H1 (cell line): ENCODE measurements around the gene ADGRL3. TPM values are rescaled to one million over a fixed set of nuclear protein-coding genes. Genes with fewer than 3 reads are reported as not detected.

Source experiments
- CTCF ChIA-PET: fragments of 300-600 bp; sonication (Branson Sonifier 250); formaldehyde crosslinking; loops from one replicate; lab custom pipeline; 2021; ENCODE audit not compliant: partially characterized antibody; lab: Charles Lee
- POLR2A ChIA-PET: fragments of 300-600 bp; sonication (Branson Sonifier 250); formaldehyde crosslinking; loops from one replicate; lab custom pipeline; 2021; ENCODE audit warnings: inconsistent platforms; ENCODE audit not compliant: partially characterized antibody; lab: Charles Lee
- DNase-seq, 2 experiments: peaks; one replicate each; pipeline versions ENCODE4 v3.0.0 to v3.0.0-alpha.2; 2010 to 2022; ENCODE audit warnings: low spot score in 2 of 2, low read depth in 1 of 2, mixed read lengths in 1 of 2
- FAIRE-seq: peaks from 2 replicates; lab custom pipeline; 2011; peaks lifted over from hg19 to GRCh38; lab: Jason Lieb, UNC
- H2AFZ ChIP-seq: 2 replicates; pipeline ENCODE4 v1.8.1; 2012; ENCODE audit warnings: low read length, inconsistent platforms
- H2AK5ac ChIP-seq: 2 replicates; pipeline ENCODE4 v1.6.1; 2013; ENCODE audit warnings: low read depth, low read length
- H2BK120ac ChIP-seq: replicated peaks from 2 replicates; pipeline ENCODE3; 2013; ENCODE audit warnings: low read depth, low read length, inconsistent platforms
- H2BK12ac ChIP-seq: 2 replicates; pipeline ENCODE4 v1.6.1; 2013; ENCODE audit warnings: low read depth, low read length
- H2BK15ac ChIP-seq: 2 replicates; pipeline ENCODE4 v1.6.1; 2013; ENCODE audit warnings: low read length
- H2BK20ac ChIP-seq: 2 replicates; pipeline ENCODE4 v1.6.1; 2013; ENCODE audit warnings: low read length
- H2BK5ac ChIP-seq: 2 replicates; pipeline ENCODE4 v1.6.1; 2013; ENCODE audit warnings: low read depth, low read length
- H3K14ac ChIP-seq: 2 replicates; pipeline ENCODE4 v1.6.1; 2013; ENCODE audit warnings: inconsistent platforms; ENCODE audit not compliant: insufficient read length
- H3K18ac ChIP-seq: 2 replicates; pipeline ENCODE4 v1.6.1; 2013; ENCODE audit warnings: low read length; ENCODE audit errors: extremely low read depth
- H3K23ac ChIP-seq: 2 replicates; pipeline ENCODE4 v1.6.1; 2013; ENCODE audit warnings: inconsistent platforms; ENCODE audit not compliant: insufficient read length
- H3K23me2 ChIP-seq: 2 replicates; pipeline ENCODE4 v1.6.1; 2013; ENCODE audit warnings: low read depth, low read length
- H3K27ac ChIP-seq: 2 replicates; pipeline ENCODE4 v1.6.1; 2011; ENCODE audit warnings: low read depth, low read length, inconsistent platforms
- H3K27me3 ChIP-seq, 4 experiments: replicated peaks in 1 of 4; 1 replicate in 1 of 4; 2 replicates in 3 of 4; pipeline versions ENCODE4 v1.6.1 to v1.8.1; 2011 to 2013; ENCODE audit warnings: low read length in 3 of 4, mild to moderate bottlenecking in 3 of 4, inconsistent platforms in 2 of 4, mixed read lengths in 2 of 4, moderate library complexity in 1 of 4; ENCODE audit not compliant: control insufficient read depth in 3 of 4, insufficient read depth in 3 of 4; ENCODE audit errors: extremely low read depth in 1 of 4
- H3K36me3 ChIP-seq, 4 experiments: 2 replicates each; pipeline versions ENCODE4 v1.6.1 to v1.8.1; 2011 to 2013; ENCODE audit warnings: mild to moderate bottlenecking in 4 of 4, low read length in 3 of 4, moderate library complexity in 2 of 4, control low read depth in 1 of 4, inconsistent platforms in 1 of 4; ENCODE audit not compliant: insufficient read depth in 4 of 4, control insufficient read depth in 2 of 4
- H3K4ac ChIP-seq: replicated peaks from 2 replicates; pipeline ENCODE3; 2013; ENCODE audit warnings: low read length, low read depth, mixed read lengths, inconsistent platforms; ENCODE audit not compliant: insufficient read length
- H3K4me1 ChIP-seq, 4 experiments: replicated peaks in 1 of 4; 1 replicate in 1 of 4; 2 replicates in 3 of 4; pipeline versions ENCODE4 v1.6.1 to v1.8.1; 2011 to 2013; ENCODE audit warnings: low read length in 3 of 4, inconsistent platforms in 2 of 4, mixed read lengths in 1 of 4; ENCODE audit not compliant: insufficient read depth in 4 of 4, control insufficient read depth in 3 of 4
- H3K4me2 ChIP-seq, 2 experiments: 2 replicates each; pipeline versions ENCODE4 v1.6.1 to v1.8.1; 2011 to 2013; ENCODE audit warnings: low read depth in 2 of 2, low read length in 2 of 2, control low read depth in 1 of 2, inconsistent platforms in 1 of 2, mild to moderate bottlenecking in 1 of 2; ENCODE audit not compliant: insufficient read depth in 1 of 2
- H3K4me3 ChIP-seq, 4 experiments: fragments of 200-600, 300-600 bp in 1 of 4; sonication (generic), shearing (Covaris generic), sonication (Bioruptor Twin) in 1 of 4; 2 replicates each; pipeline versions ENCODE4 v1.5.1 to v1.8.1; 2011 to 2016; ENCODE audit warnings: low read length in 4 of 4, low read depth in 3 of 4, control low read depth in 2 of 4, inconsistent platforms in 2 of 4, mild to moderate bottlenecking in 2 of 4, mixed read lengths in 1 of 4, moderate library complexity in 1 of 4; ENCODE audit not compliant: insufficient read depth in 2 of 4; ENCODE audit errors: extremely low read depth in 1 of 4
- H3K56ac ChIP-seq: replicated peaks from 2 replicates; pipeline ENCODE3; 2013; ENCODE audit warnings: low read depth, mild to moderate bottlenecking, mixed read lengths, low read length, inconsistent platforms; ENCODE audit not compliant: insufficient read length
- H3K79me1 ChIP-seq: 2 replicates; pipeline ENCODE4 v1.6.1; 2013; ENCODE audit warnings: low read depth, low read length, control low read depth
- H3K79me2 ChIP-seq, 2 experiments: 2 replicates each; pipeline versions ENCODE4 v1.6.1 to v1.8.1; 2012 to 2013; ENCODE audit warnings: low read length in 2 of 2, mild to moderate bottlenecking in 2 of 2, inconsistent platforms in 1 of 2; ENCODE audit not compliant: insufficient read depth in 2 of 2, control insufficient read depth in 1 of 2
- H3K9ac ChIP-seq, 4 experiments: replicated peaks in 1 of 4; 1 replicate in 1 of 4; 2 replicates in 3 of 4; pipeline versions ENCODE4 v1.6.1 to v1.8.1; 2011 to 2013; ENCODE audit warnings: low read depth in 3 of 4, low read length in 3 of 4, control low read depth in 2 of 4, mild to moderate bottlenecking in 2 of 4, moderate library complexity in 2 of 4, inconsistent platforms in 1 of 4; ENCODE audit errors: extremely low read depth in 1 of 4
- H3K9me3 ChIP-seq, 2 experiments: 2 replicates each; pipeline versions ENCODE4 v1.6.1 to v1.8.1; 2012 to 2013; ENCODE audit warnings: mild to moderate bottlenecking in 2 of 2, moderate library complexity in 2 of 2, control low read depth in 1 of 2, inconsistent platforms in 1 of 2, low read depth in 1 of 2, low read length in 1 of 2, mixed read lengths in 1 of 2; ENCODE audit not compliant: insufficient read depth in 2 of 2
- H4K20me1 ChIP-seq, 2 experiments: replicated peaks in 1 of 2; 2 replicates each; pipeline versions ENCODE3 to v1.8.1; 2011 to 2013; ENCODE audit warnings: inconsistent platforms in 2 of 2, low read length in 2 of 2, mild to moderate bottlenecking in 1 of 2; ENCODE audit not compliant: insufficient read depth in 2 of 2, control insufficient read depth in 1 of 2
- H4K5ac ChIP-seq: 2 replicates; pipeline ENCODE4 v1.6.1; 2013; ENCODE audit warnings: low read length, low read depth, mixed read lengths, inconsistent platforms; ENCODE audit not compliant: insufficient read length
- H4K8ac ChIP-seq: 2 replicates; pipeline ENCODE4 v1.8.0; 2013; ENCODE audit warnings: mild to moderate bottlenecking, moderate library complexity, low read length, inconsistent platforms; ENCODE audit not compliant: insufficient read depth; ENCODE audit errors: extremely low read depth
- H4K91ac ChIP-seq: replicated peaks from 2 replicates; pipeline ENCODE3; 2013; ENCODE audit warnings: low read length, mixed read lengths, inconsistent platforms; ENCODE audit not compliant: insufficient read length
- RAD21 ChIP-seq, 2 experiments: IDR thresholded peaks in 1 of 2; conservative IDR thresholded peaks in 1 of 2; 2 replicates each; pipeline ENCODE4 v1.6.1; 2011; ENCODE audit warnings: low read depth in 2 of 2, low read length in 2 of 2, improper control_type of control experiment in 1 of 2, inconsistent platforms in 1 of 2, mild to moderate bottlenecking in 1 of 2, moderate library complexity in 1 of 2
- SIX5 ChIP-seq: IDR thresholded peaks from 2 replicates; pipeline ENCODE4 v1.6.1; 2011; ENCODE audit warnings: mild to moderate bottlenecking, low read depth, low read length
- WGBS, 2 experiments: shearing (Covaris generic) in 1 of 2; methylation state at CpG; one replicate each; pipeline versions ENCODE4 v1.1.6 to v1.1.7; 2013 to 2015; ENCODE audit warnings: low lambda C conversion rate in 2 of 2, mixed read lengths in 2 of 2, inconsistent platforms in 1 of 2, low coverage in 1 of 2, missing lambda C conversion rate in 1 of 2; ENCODE audit not compliant: insufficient replicate concordance in 2 of 2, insufficient coverage in 1 of 2, insufficient read length in 1 of 2; ENCODE audit errors: extremely low coverage in 1 of 2, missing lambda C conversion rate in 1 of 2; 5-methylcytosine and 5-hydroxymethylcytosine counted together
- polyA plus RNA-seq, 7 experiments: library from polyadenylated mRNA; depleted of rRNA in 3 of 7; stranded (reverse) in 5 of 7; unstranded in 2 of 7; fragments of >200 nt in 5 of 7; fragments of 200-250 nt in 2 of 7; gene quantifications; 1 replicate in 5 of 7; 2 replicates in 1 of 7; 4 replicates in 1 of 7; pipeline versions ENCODE4 v1.2.1 to v1.2.3, GENCODE V29; 2011 to 2013; ENCODE audit warnings: missing spikeins in 2 of 7, mixed read lengths in 2 of 7
- total RNA-seq: library from RNA; stranded (reverse); fragmentation: NEBNext Ultra II Directional; extraction: Animal tissue kit (Norgen Biotek cat#: 25700); gene quantifications from 2 replicates; pipeline ENCODE4 v1.2.1, GENCODE V29; 2021

The ADGRL3 gene
- total and polyA plus RNA-seq, 2 of the 8 experiments (the other 6 are each of a cell fraction or from before 2014, with no cell fraction given), result 6.6 to 13.0 TPM

- no peak overlapping the region for H3K4ac ChIP-seq
- H3K4me3 ChIP-seq, result no peak overlapping the region
- H2BK20ac ChIP-seq, result no peak overlapping the region
- H3K4me1 ChIP-seq, result peaks cover 0 to 12% (median 10%) of the 10 kb centered on the region in 4 experiments; a peak in 6 of 7 replicates
- H2BK5ac ChIP-seq, result no peak overlapping the region
- H3K79me1 ChIP-seq, result no peaks in the 10 kb centered on the region
- no peak overlapping the region for H3K9ac ChIP-seq
- H4K8ac ChIP-seq, result no peak overlapping the region
- TF ChIP-seq RAD21 (IDR thresholded peaks at IDR 0.05 in 1 of 2, conservative IDR thresholded peaks at IDR 0.05 in 1 of 2; ENCODE audit: low read depth in 2 of 2, low read length in 2 of 2), result peak in 1 of 2 experiments; percentile 10; a peak in 1 of 4 replicates
- TF ChIP-seq SIX5, result no peak
- no peak overlapping the region for H4K5ac ChIP-seq
- CTCF ChIA-PET, result interaction anchor here (0.6 kb wide), 1 partner anchor 20 kb away, joined by 3 read pairs; no protein-coding TSS in a partner anchor
- H3K23me2 ChIP-seq, result no peaks in the 10 kb centered on the region; the same call in 1 of the 2 replicates
- no peak overlapping the region for H3K56ac ChIP-seq
- no peak overlapping the region for H2AFZ ChIP-seq
- no peak overlapping the region for H2BK12ac ChIP-seq
- no peaks in the 10 kb centered on the region for H3K79me2 ChIP-seq
- H3K14ac ChIP-seq, result no peak overlapping the region
- no peak overlapping the region for H2AK5ac ChIP-seq
- no peaks in the 10 kb centered on the region for H3K36me3 ChIP-seq
- no peaks in the 10 kb centered on the region for H3K9me3 ChIP-seq
- no peak overlapping the region for H3K23ac ChIP-seq
- H4K20me1 ChIP-seq, result no peaks in the 10 kb centered on the region
- no peaks in the 10 kb centered on the region for H3K27me3 ChIP-seq
- POLR2A ChIA-PET, result no interaction called here
- H3K27ac ChIP-seq, result no peak overlapping the region
- H3K4me2 ChIP-seq, result no peak overlapping the region
- FAIRE-seq (no peak), DNase-seq (no peak)
- H2BK15ac ChIP-seq, result no peak overlapping the region
- no peak overlapping the region for H4K91ac ChIP-seq
- WGBS, 2 experiments, result 96% methylated on average over 2 of the region's 2 CpGs; no CpG with 5 or more reads in 1 of the 2 experiments
- no peak overlapping the region for H3K18ac ChIP-seq
- no peak overlapping the region for H2BK120ac ChIP-seq
Observed at GRCh38 chr4:61522312-61522711, 322.2 kb downstream of the ADGRL3 start.
